ENCODE results near the gene RYR1.

DNA sequence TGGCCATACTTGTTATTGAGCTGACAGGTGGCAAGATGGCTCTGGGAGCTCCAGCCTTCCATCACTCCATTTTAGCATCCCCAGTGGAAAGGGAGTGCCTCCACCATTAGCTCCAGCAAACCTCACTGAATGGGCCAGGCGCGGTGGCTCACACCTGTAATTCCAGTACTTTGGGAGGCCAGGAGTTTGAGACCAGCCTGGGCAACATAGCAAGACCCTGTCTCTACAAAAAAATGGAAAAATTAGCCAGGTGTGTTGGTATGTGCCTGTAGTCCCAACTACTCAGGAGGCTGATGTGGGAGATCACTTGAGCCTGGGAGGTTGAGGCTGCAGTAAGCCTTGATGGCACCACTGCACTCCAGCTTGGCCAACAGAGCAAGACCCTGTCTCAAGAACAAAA is 98.0 kb downstream of the RYR1 start:
- TF ChIP-seq, protein P1, sequence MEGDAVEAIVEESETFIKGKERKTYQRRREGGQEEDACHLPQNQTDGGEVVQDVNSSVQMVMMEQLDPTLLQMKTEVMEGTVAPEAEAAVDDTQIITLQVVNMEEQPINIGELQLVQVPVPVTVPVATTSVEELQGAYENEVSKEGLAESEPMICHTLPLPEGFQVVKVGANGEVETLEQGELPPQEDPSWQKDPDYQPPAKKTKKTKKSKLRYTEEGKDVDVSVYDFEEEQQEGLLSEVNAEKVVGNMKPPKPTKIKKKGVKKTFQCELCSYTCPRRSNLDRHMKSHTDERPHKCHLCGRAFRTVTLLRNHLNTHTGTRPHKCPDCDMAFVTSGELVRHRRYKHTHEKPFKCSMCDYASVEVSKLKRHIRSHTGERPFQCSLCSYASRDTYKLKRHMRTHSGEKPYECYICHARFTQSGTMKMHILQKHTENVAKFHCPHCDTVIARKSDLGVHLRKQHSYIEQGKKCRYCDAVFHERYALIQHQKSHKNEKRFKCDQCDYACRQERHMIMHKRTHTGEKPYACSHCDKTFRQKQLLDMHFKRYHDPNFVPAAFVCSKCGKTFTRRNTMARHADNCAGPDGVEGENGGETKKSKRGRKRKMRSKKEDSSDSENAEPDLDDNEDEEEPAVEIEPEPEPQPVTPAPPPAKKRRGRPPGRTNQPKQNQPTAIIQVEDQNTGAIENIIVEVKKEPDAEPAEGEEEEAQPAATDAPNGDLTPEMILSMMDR (conservative IDR thresholded peaks at IDR 0.05; ENCODE audit: low read depth, low read length): no peak
- TF ChIP-seq EZH2 (IDR thresholded peaks at IDR 0.05; ENCODE audit: low read length, unreplicated experiment) (no peak), EZH2phosphoT487 (IDR thresholded peaks at IDR 0.05; ENCODE audit: borderline replicate concordance, low read length) (no peak)

Measured in PC-3 (cell line).